H9 (cell line): ENCODE results near the gene ZBED5. TPM values are rescaled to one million over a fixed set of nuclear protein-coding genes. Genes with fewer than 3 reads are reported as not detected.

ENCODE experiments used
- DNase-seq: peaks from one replicate; pipeline ENCODE4 v3.0.0-alpha.2; 2017
- H2AFZ ChIP-seq: one replicate; pipeline ENCODE4 v1.6.1; 2013; ENCODE audit warnings: mild to moderate bottlenecking, low read length, control low read depth, moderate library complexity
- H2AK5ac ChIP-seq: 2 replicates; pipeline ENCODE4 v1.6.1; 2013; ENCODE audit warnings: low read length, control low read depth, mixed read lengths; ENCODE audit not compliant: insufficient read length
- H2BK120ac ChIP-seq: one replicate; pipeline ENCODE4 v1.6.1; 2013; ENCODE audit warnings: low read depth, mild to moderate bottlenecking, low read length, control low read depth, inconsistent platforms; ENCODE audit not compliant: poor library complexity, severe bottlenecking
- H2BK12ac ChIP-seq: 2 replicates; pipeline ENCODE4 v1.6.1; 2013; ENCODE audit warnings: low read length, control low read depth, mixed read lengths, low read depth; ENCODE audit not compliant: insufficient read length
- H2BK15ac ChIP-seq: 2 replicates; pipeline ENCODE4 v1.6.1; 2013; ENCODE audit warnings: low read depth, low read length, control low read depth
- H2BK20ac ChIP-seq: one replicate; pipeline ENCODE4 v1.6.1; 2013; ENCODE audit warnings: low read depth, mild to moderate bottlenecking, low read length, control low read depth, inconsistent platforms; ENCODE audit not compliant: poor library complexity, severe bottlenecking
- H2BK5ac ChIP-seq: 2 replicates; pipeline ENCODE4 v1.6.1; 2013; ENCODE audit warnings: low read length, control low read depth, mixed read lengths; ENCODE audit not compliant: insufficient read length
- H3K14ac ChIP-seq: 2 replicates; pipeline ENCODE4 v1.6.1; 2013; ENCODE audit warnings: low read length, control low read depth; ENCODE audit not compliant: insufficient read depth
- H3K18ac ChIP-seq: 2 replicates; pipeline ENCODE4 v1.6.1; 2013; ENCODE audit warnings: low read depth, mild to moderate bottlenecking, mixed read lengths, low read length, control low read depth; ENCODE audit not compliant: insufficient read length
- H3K23ac ChIP-seq: 2 replicates; pipeline ENCODE4 v1.6.1; 2013; ENCODE audit warnings: low read length, control low read depth, mixed read lengths, low read depth; ENCODE audit not compliant: insufficient read length
- H3K23me2 ChIP-seq: 2 replicates; pipeline ENCODE4 v1.6.1; 2013; ENCODE audit warnings: low read depth, mild to moderate bottlenecking, mixed read lengths, low read length, control low read depth; ENCODE audit not compliant: insufficient read length, poor library complexity, severe bottlenecking
- H3K27ac ChIP-seq: 2 replicates; pipeline ENCODE4 v1.5.1; 2013; ENCODE audit warnings: low read length, control low read depth, mixed read lengths, low read depth; ENCODE audit not compliant: insufficient read length
- H3K27me3 ChIP-seq: 2 replicates; pipeline ENCODE4 v1.6.1; 2013; ENCODE audit warnings: low read length, control low read depth, inconsistent platforms; ENCODE audit not compliant: insufficient read depth
- H3K4ac ChIP-seq: 2 replicates; pipeline ENCODE4 v1.6.1; 2013; ENCODE audit warnings: low read depth, mild to moderate bottlenecking, control low read depth, inconsistent platforms, low read length, moderate library complexity
- H3K4me1 ChIP-seq: 2 replicates; pipeline ENCODE4 v1.6.1; 2013; ENCODE audit warnings: low read length, control low read depth, inconsistent platforms; ENCODE audit not compliant: insufficient read depth
- H3K4me2 ChIP-seq: 2 replicates; pipeline ENCODE4 v1.6.1; 2013; ENCODE audit warnings: low read length, control low read depth, mixed read lengths; ENCODE audit not compliant: insufficient read length, insufficient read depth
- H3K56ac ChIP-seq: 2 replicates; pipeline ENCODE4 v1.6.1; 2013; ENCODE audit warnings: low read depth, mild to moderate bottlenecking, mixed read lengths, low read length, control low read depth; ENCODE audit not compliant: insufficient read length
- H3K79me1 ChIP-seq: 2 replicates; pipeline ENCODE4 v1.6.1; 2013; ENCODE audit warnings: low read depth, mild to moderate bottlenecking, moderate library complexity, low read length, control low read depth, inconsistent platforms; ENCODE audit not compliant: insufficient read depth, poor library complexity, severe bottlenecking
- H3K79me2 ChIP-seq: 2 replicates; pipeline ENCODE4 v1.6.1; 2013; ENCODE audit warnings: low read length, control low read depth, inconsistent platforms; ENCODE audit not compliant: insufficient read depth
- H3K9ac ChIP-seq: 2 replicates; pipeline ENCODE4 v1.6.1; 2013; ENCODE audit warnings: low read length, control low read depth, mixed read lengths; ENCODE audit not compliant: insufficient read length; ENCODE audit errors: extremely low read depth
- H3K9me3 ChIP-seq: one replicate; pipeline ENCODE4 v1.6.1; 2013; ENCODE audit warnings: low read depth, low read length, inconsistent platforms; ENCODE audit not compliant: control insufficient read depth
- H3T11ph ChIP-seq: one replicate; pipeline ENCODE4 v1.6.1; 2013; ENCODE audit warnings: mild to moderate bottlenecking, low read length, control low read depth, inconsistent platforms
- H4K20me1 ChIP-seq: one replicate; pipeline ENCODE4 v1.6.1; 2013; ENCODE audit not compliant: control insufficient read depth, insufficient read length, insufficient read depth
- H4K5ac ChIP-seq: 2 replicates; pipeline ENCODE4 v1.6.1; 2013; ENCODE audit warnings: low read depth, mild to moderate bottlenecking, mixed read lengths, low read length, control low read depth; ENCODE audit not compliant: insufficient read length
- H4K8ac ChIP-seq: replicated peaks from 2 replicates; pipeline ENCODE4 v1.6.1; 2013; ENCODE audit warnings: low read length, control low read depth, mixed read lengths, low read depth; ENCODE audit not compliant: insufficient read length
- H4K91ac ChIP-seq: 2 replicates; pipeline ENCODE4 v1.6.1; 2013; ENCODE audit warnings: low read depth, mild to moderate bottlenecking, moderate library complexity, mixed read lengths, low read length, control low read depth; ENCODE audit not compliant: insufficient read length
- H3K27ac Mint-ChIP-seq, 3 experiments: 2 replicates in 2 of 3; 3 replicates in 1 of 3; pipeline ENCODE4 v1.8.0; 2020 to 2021; ENCODE audit warnings: mixed read lengths in 3 of 3, mild to moderate bottlenecking in 1 of 3, moderate library complexity in 1 of 3
- H3K27me3 Mint-ChIP-seq: 2 replicates; pipeline ENCODE4 v1.8.0; 2021; ENCODE audit warnings: low read depth, mild to moderate bottlenecking, moderate library complexity, mixed read lengths
- H3K36me3 Mint-ChIP-seq, 3 experiments: 2 replicates in 2 of 3; 3 replicates in 1 of 3; pipeline ENCODE4 v1.8.0; 2020 to 2021; ENCODE audit warnings: low read depth in 3 of 3, mixed read lengths in 3 of 3; ENCODE audit not compliant: insufficient read depth in 1 of 3
- H3K4me1 Mint-ChIP-seq, 2 experiments: 2 replicates each; pipeline ENCODE4 v1.8.0; 2020; ENCODE audit warnings: mixed read lengths in 2 of 2
- H3K4me3 Mint-ChIP-seq, 2 experiments: 2 replicates in 1 of 2; 3 replicates in 1 of 2; pipeline ENCODE4 v1.8.0; 2020 to 2021; ENCODE audit warnings: mild to moderate bottlenecking in 2 of 2, mixed read lengths in 2 of 2, moderate library complexity in 1 of 2
- H3K9me3 Mint-ChIP-seq, 2 experiments: 2 replicates in 1 of 2; 3 replicates in 1 of 2; pipeline ENCODE4 v1.8.0; 2020; ENCODE audit warnings: mild to moderate bottlenecking in 2 of 2, mixed read lengths in 2 of 2, moderate library complexity in 1 of 2
- CTCF ChIP-seq: fragments of 200-600 bp; sonication (generic); conservative IDR thresholded peaks from 3 replicates; pipeline ENCODE4 v1.8.0; 2021; ENCODE audit warnings: antibody characterized with exemption, mild to moderate bottlenecking
- total RNA-seq: library from RNA; stranded (reverse); gene quantifications from 2 replicates; pipeline ENCODE4 v1.2.1, GENCODE V29; 2021

Gene ZBED5
- total RNA-seq, 1 experiment from 2014 or later, result 65.8 TPM

GRCh38 chr11:10844356-10844755 lies 13.5 kb downstream of the ZBED5 start:
- Histone ChIP-seq H3K23me2 (no peaks in the 10 kb centered on the region), H2BK12ac (no peak overlapping the region), H3K4ac (no peak overlapping the region), H3K9ac (no peak overlapping the region), H4K20me1 (no peaks in the 10 kb centered on the region), H4K91ac (no peak overlapping the region), H3K56ac (no peak overlapping the region), H2BK20ac (no peak overlapping the region), H3K4me2 (no peak overlapping the region), H3K9me3 (no peaks in the 10 kb centered on the region), H3K14ac (no peak overlapping the region), H2AK5ac (no peak overlapping the region), H4K5ac (no peak overlapping the region), H3K79me1 (no peaks in the 10 kb centered on the region), H2AFZ (no peak overlapping the region), H3T11ph (no peak overlapping the region), H3K79me2 (no peaks in the 10 kb centered on the region), H3K27me3 (no peaks in the 10 kb centered on the region), H3K18ac (no peak overlapping the region), H3K27ac (no peak overlapping the region), H2BK120ac (no peak overlapping the region), H2BK15ac (no peak overlapping the region), H3K23ac (no peak overlapping the region), H3K4me1 (peaks cover 2% of the 10 kb centered on the region; the same call in 1 of the 2 replicates), H4K8ac (no peak overlapping the region), H2BK5ac (no peak overlapping the region)
- H3K4me1 Mint-ChIP-seq, result peaks cover 5 to 8% of the 10 kb centered on the region in 2 experiments
- no peak overlapping the region for H3K27ac Mint-ChIP-seq
- DNase-seq, result no peak
- H3K9me3 Mint-ChIP-seq, result no peaks in the 10 kb centered on the region
- no peaks in the 10 kb centered on the region for H3K36me3 Mint-ChIP-seq
- H3K27me3 Mint-ChIP-seq, result no peaks in the 10 kb centered on the region
- H3K4me3 Mint-ChIP-seq, result no peak overlapping the region
- TF ChIP-seq CTCF, result no peak
